Spleen (tissue), 11 donors: ENCODE results near the gene KCNAB2. TPM values are rescaled to one million over a fixed set of nuclear protein-coding genes. Genes with fewer than 3 reads are reported as not detected.
A peak's percentile ranks its signal among the peaks of the same experiment; 100 is the strongest.

Experiments used
- DNase-seq: peaks from one replicate; pipeline ENCODE4 v3.0.0-alpha.2; 2020
- H3K27ac ChIP-seq, 8 donors: fragments of 200-600 bp; sonication (generic) in 7 of 8; 1 replicate in 4 of 8; 2 replicates in 4 of 8; pipeline versions ENCODE4 v1.5.0 to v1.8.0; 2016 to 2021; ENCODE audit warnings: inconsistent platforms in 4 of 8, mild to moderate bottlenecking in 4 of 8, moderate library complexity in 1 of 8
- H3K27me3 ChIP-seq, 7 donors: fragments of 200-600 bp; sonication (generic) in 6 of 7; replicated peaks in 1 of 7; 1 replicate in 4 of 7; 2 replicates in 3 of 7; pipeline versions ENCODE4 v1.5.0 to v1.8.0; 2016 to 2021; ENCODE audit warnings: inconsistent platforms in 3 of 7, mild to moderate bottlenecking in 1 of 7
- H3K36me3 ChIP-seq, 6 donors: fragments of 200-600 bp; sonication (generic) in 5 of 6; 1 replicate in 4 of 6; 2 replicates in 2 of 6; pipeline versions ENCODE4 v1.5.0 to v1.8.0; 2016 to 2021; ENCODE audit warnings: inconsistent platforms in 2 of 6
- H3K4me1 ChIP-seq, 6 donors: fragments of 200-600 bp; sonication (generic) in 5 of 6; 1 replicate in 3 of 6; 2 replicates in 3 of 6; pipeline versions ENCODE4 v1.5.0 to v1.8.0; 2016 to 2021; ENCODE audit warnings: inconsistent platforms in 3 of 6
- H3K4me3 ChIP-seq, 8 donors: fragments of 200-600 bp; sonication (generic) in 7 of 8; 1 replicate in 4 of 8; 2 replicates in 4 of 8; pipeline versions ENCODE4 v1.5.0 to v1.8.0; 2016 to 2021; ENCODE audit warnings: inconsistent platforms in 4 of 8, mild to moderate bottlenecking in 4 of 8, moderate library complexity in 2 of 8
- H3K9me3 ChIP-seq, 8 donors: fragments of 200-600 bp; sonication (generic) in 7 of 8; 1 replicate in 4 of 8; 2 replicates in 4 of 8; pipeline versions ENCODE4 v1.5.0 to v1.8.0; 2016 to 2021; ENCODE audit warnings: inconsistent platforms in 4 of 8
- CTCF ChIP-seq, 11 experiments: fragments of 200-600 bp in 7 of 11; fragments of 450-650 bp in 4 of 11; sonication (generic) in 4 of 11; IDR thresholded peaks in 8 of 11; conservative IDR thresholded peaks in 3 of 11; 1 replicate in 7 of 11; 2 replicates in 4 of 11; pipeline versions ENCODE4 v1.4.0 to v1.8.0; 2016 to 2021; ENCODE audit warnings: antibody characterized with exemption in 11 of 11, inconsistent platforms in 4 of 11, mild to moderate bottlenecking in 1 of 11
- POLR2A ChIP-seq, 3 donors: fragments of 450-650 bp; IDR thresholded peaks; one replicate each; pipeline ENCODE4 v1.5.1; 2017; ENCODE audit warnings: antibody characterized with exemption in 3 of 3, mild to moderate bottlenecking in 1 of 3
- POLR2AphosphoS5 ChIP-seq, 3 donors: sonication (generic); formaldehyde crosslinking; IDR thresholded peaks; one replicate each; pipeline ENCODE4 v1.5.1; 2017; ENCODE audit warnings: antibody characterized with exemption in 3 of 3
- WGBS, 5 donors: extraction: QIAGEN DNeasy Blood & Tissue Kit in 3 of 5; methylation state at CpG; one replicate each; pipeline versions ENCODE4 v1.1.5 to v1.1.7; 2013 to 2018; 5-methylcytosine and 5-hydroxymethylcytosine counted together
- intact Hi-C: fragments of 100-400 bp; cut with DNase I; formaldehyde crosslinking; loops from one replicate; pipeline ENCODE4 v1.15.0; 2023; ENCODE audit warnings: low total_unique reads
- polyA plus RNA-seq, 3 donors: library from polyadenylated mRNA; stranded (reverse); fragments of 200-250 nt; gene quantifications; one replicate each; pipeline ENCODE4 v1.2.1, GENCODE V29; 2013
- total RNA-seq, 7 donors: library from RNA; depleted of rRNA in 3 of 7; stranded (reverse); fragments of >200 nt in 3 of 7; fragmentation: NEBNext Ultra II Directional in 4 of 7; extraction: Animal tissue kit (Norgen Biotek cat#: 25700) in 4 of 7; gene quantifications; one replicate each; pipeline versions ENCODE4 v1.1.0 to v1.2.1, GENCODE V29; 2016 to 2021
- donor health status: healthy with polysubstance abuse.
- donor health status: DM: no; HTN: no; CAD: no; lungs with moderate emphysema.
- donor health status: DM: no; HTN: no; CAD: no.
- donor health status: Bipolar disorder and iron deficiency.
- donor health status: healthy.
- donor health status: DM: no; HTN: no; CAD: no.
- donor health status: DM: yes; HTN: yes; CAD: no.

Gene KCNAB2
- total and polyA plus RNA-seq, 10 donors = 23.2 to 135 (median 94.0) TPM

- H3K4me3 ChIP-seq = no peak overlapping the region
- TF ChIP-seq CTCF (IDR thresholded peaks at IDR 0.05 in 8 of 11, conservative IDR thresholded peaks at IDR 0.05 in 3 of 11) (no peak), POLR2AphosphoS5 (IDR thresholded peaks at IDR 0.05) (no peak), POLR2A (IDR thresholded peaks at IDR 0.05) (no peak)
- H3K4me1 ChIP-seq = peaks cover 0 to 6% (median 0%) of the 10 kb centered on the region in 6 donors
- 86 to 92% (median 89%) methylated on average over 11 to 19 of the region's 19 CpGs for WGBS, 5 donors
- DNase-seq = no peak
- H3K27me3 ChIP-seq = no peaks in the 10 kb centered on the region
- peaks cover 0 to 100% (median 43%) of the 10 kb centered on the region in 6 donors for H3K36me3 ChIP-seq
- intact Hi-C loops = no loop called here
- H3K27ac ChIP-seq = no peak overlapping the region
- no peaks in the 10 kb centered on the region for H3K9me3 ChIP-seq
These were observed 43.3 kb downstream of the KCNAB2 start for GRCh38 chr1:6088956-6089355.

GRCh38 chr1:6090288-6090687 lies 44.6 kb downstream of the KCNAB2 start:
- no peak for DNase-seq
- intact Hi-C loops = no loop called here
- H3K9me3 ChIP-seq = no peaks in the 10 kb centered on the region
- H3K4me3 ChIP-seq = no peak overlapping the region
- peaks cover 0 to 6% (median 0%) of the 10 kb centered on the region in 6 donors for H3K4me1 ChIP-seq
- no peak for TF ChIP-seq POLR2AphosphoS5 (IDR thresholded peaks at IDR 0.05)
- TF ChIP-seq CTCF (IDR thresholded peaks at IDR 0.05 in 8 of 11, conservative IDR thresholded peaks at IDR 0.05 in 3 of 11) = no peak
- TF ChIP-seq POLR2A (IDR thresholded peaks at IDR 0.05) = no peak
- WGBS, 5 donors = 89 to 98% (median 91%) methylated on average over 13 to 18 of the region's 18 CpGs
- no peak overlapping the region for H3K27ac ChIP-seq
- H3K27me3 ChIP-seq = no peaks in the 10 kb centered on the region
- H3K36me3 ChIP-seq = peaks cover 0 to 100% (median 53%) of the 10 kb centered on the region in 6 donors

DNA sequence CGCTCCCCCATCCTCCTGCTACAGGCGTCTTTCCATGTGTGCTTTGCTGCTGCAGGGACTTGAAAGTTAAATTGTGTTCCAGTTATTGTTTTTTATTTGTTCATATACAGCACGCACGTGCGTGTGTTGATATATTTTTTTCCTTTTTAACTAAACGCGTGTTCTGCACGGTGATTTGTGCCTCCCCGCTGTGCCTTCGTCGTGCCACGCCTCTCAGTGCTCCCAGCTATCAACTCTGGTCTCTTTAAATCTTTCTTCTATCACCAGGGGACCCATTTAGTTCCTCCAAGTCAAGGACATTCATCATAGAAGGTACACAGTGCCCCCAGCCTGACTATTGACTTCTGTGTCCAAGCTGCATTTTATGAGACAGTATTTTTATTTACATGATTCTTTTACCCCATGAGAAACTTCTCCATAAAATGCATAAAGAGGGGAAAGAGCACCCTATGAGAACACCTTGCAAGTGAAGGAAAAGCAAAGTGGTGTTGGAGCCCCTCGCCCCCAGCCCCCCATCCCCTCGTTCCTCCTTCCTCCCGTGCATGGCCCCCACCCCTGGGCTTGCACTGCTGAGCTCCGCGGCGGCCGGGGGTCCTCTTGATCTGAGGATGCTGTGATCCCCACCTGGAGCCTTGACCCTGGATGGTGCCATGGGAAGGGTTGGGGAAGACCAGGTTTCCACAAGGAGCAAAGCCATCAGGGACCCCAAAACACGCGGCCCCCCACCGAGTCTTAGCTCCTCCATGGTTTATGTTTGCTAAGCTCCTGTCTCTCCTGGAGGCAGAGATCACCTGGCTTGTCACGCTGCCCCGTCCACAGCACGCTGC lies 45.5 kb downstream of the KCNAB2 start:
- WGBS, 5 donors = 90 to 94% (median 91%) methylated on average over 19 to 25 of the region's 25 CpGs
- DNase-seq = no peak
- Histone ChIP-seq H3K4me1 (peaks cover 0 to 6% (median 0%) of the 10 kb centered on the region in 6 donors), H3K36me3 (peaks cover 0 to 100% (median 55%) of the 10 kb centered on the region in 6 donors), H3K4me3 (no peak overlapping the region), H3K9me3 (no peaks in the 10 kb centered on the region), H3K27ac (no peak overlapping the region), H3K27me3 (no peaks in the 10 kb centered on the region)
- TF ChIP-seq CTCF (IDR thresholded peaks at IDR 0.05 in 8 of 11, conservative IDR thresholded peaks at IDR 0.05 in 3 of 11) (no peak), POLR2A (IDR thresholded peaks at IDR 0.05) (no peak), POLR2AphosphoS5 (IDR thresholded peaks at IDR 0.05) (no peak)
- intact Hi-C loops = no loop called here

DNA sequence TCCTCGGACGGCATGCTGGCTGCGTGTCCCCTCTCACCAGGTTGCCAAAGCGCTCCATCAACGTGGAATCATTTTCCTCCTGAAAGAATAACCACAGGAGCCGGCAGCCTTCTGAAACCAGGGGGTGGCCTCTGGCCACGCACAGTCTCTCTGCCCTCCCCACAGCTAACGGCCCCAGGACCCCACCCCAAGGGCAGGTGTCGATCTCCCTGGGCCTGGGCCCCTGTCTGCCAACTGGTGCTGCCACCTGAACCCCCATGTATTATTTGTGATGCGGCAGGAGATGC lies 46.1 kb downstream of the KCNAB2 start:
- WGBS, 5 donors = 91 to 95% (median 92%) methylated on average over 5 to 10 of the region's 10 CpGs
- TF ChIP-seq CTCF (IDR thresholded peaks at IDR 0.05 in 8 of 11, conservative IDR thresholded peaks at IDR 0.05 in 3 of 11) (no peak), POLR2A (IDR thresholded peaks at IDR 0.05) (no peak), POLR2AphosphoS5 (IDR thresholded peaks at IDR 0.05) (peak in 1 of 3 donors; percentile 33)
- no peak for DNase-seq

More for the DNA sequence above, 46.1 kb downstream of the KCNAB2 start:
- Histone ChIP-seq H3K4me1 (peaks cover 0 to 6% (median 0%) of the 10 kb centered on the region in 6 donors), H3K27ac (no peak overlapping the region), H3K9me3 (no peaks in the 10 kb centered on the region), H3K36me3 (peaks cover 0 to 100% (median 61%) of the 10 kb centered on the region in 6 donors), H3K4me3 (no peak overlapping the region), H3K27me3 (no peaks in the 10 kb centered on the region)
- intact Hi-C loops = no loop called here
